AG09319 (cell line): ENCODE measurements around the gene DRGX.

Experiments
- DNase-seq: peaks from one replicate; pipeline ENCODE4 v3.0.0-alpha.2; 2010; ENCODE audit warnings: low read depth; ENCODE audit errors: extremely low read depth
- CTCF ChIP-seq: IDR thresholded peaks from 2 replicates; pipeline ENCODE4 v1.5.1; 2011; ENCODE audit warnings: low read depth, mild to moderate bottlenecking, inconsistent platforms, low read length, moderate library complexity

Gene DRGX

GRCh38 chr10:49415846-49416245 lies 20.0 kb upstream of the DRGX start:
- DNase-seq = no peak
- no peak for TF ChIP-seq CTCF

GRCh38 chr10:49415109-49415508 lies 19.2 kb upstream of the DRGX start:
- no peak for DNase-seq
- TF ChIP-seq CTCF = no peak

GRCh38 chr10:49414496-49414895 lies 18.6 kb upstream of the DRGX start:
- DNase-seq = no peak
- no peak for TF ChIP-seq CTCF

GRCh38 chr10:49412571-49412970 lies 16.7 kb upstream of the DRGX start:
- no peak for TF ChIP-seq CTCF

GRCh38 chr10:49410365-49411074 lies 14.6 kb upstream of the DRGX start:
- no peak for DNase-seq
- TF ChIP-seq CTCF = no peak

More at GRCh38 chr10:49412571-49412970, 16.7 kb upstream of the DRGX start:
- DNase-seq = no peak

- TF ChIP-seq CTCF = no peak
- DNase-seq = no peak
Observed at GRCh38 chr10:49409755-49410154, 13.9 kb upstream of the DRGX start.

GRCh38 chr10:49408519-49409306 lies 12.8 kb upstream of the DRGX start:
- no peak for DNase-seq
- peak; percentile 6 for TF ChIP-seq CTCF
